Endodermal cell (in vitro differentiated cells): ENCODE measurements around the gene KIT. TPM values are rescaled to one million over a fixed set of nuclear protein-coding genes. Genes with fewer than 3 reads are reported as not detected.
"Not testable (repeated sequence)": the region's sequence is repeated elsewhere in the genome, so short reads cannot be mapped to it uniquely, and the experiment has no call there.

Experiments used
- DNase-seq: peaks from one replicate; pipeline ENCODE4 v3.0.0-alpha.2; 2017
- H3K27ac ChIP-seq: 2 replicates; pipeline ENCODE4 v1.5.1; 2013; ENCODE audit warnings: mild to moderate bottlenecking, low read depth, low read length, moderate library complexity
- H3K27me3 ChIP-seq: 2 replicates; pipeline ENCODE4 v1.6.1; 2013; ENCODE audit warnings: mild to moderate bottlenecking, low read length, moderate library complexity; ENCODE audit not compliant: insufficient read depth, control insufficient read depth, poor library complexity, severe bottlenecking
- H3K36me3 ChIP-seq: 2 replicates; pipeline ENCODE4 v1.7.0; 2013; ENCODE audit warnings: mild to moderate bottlenecking, low read length, moderate library complexity; ENCODE audit not compliant: control insufficient read depth, insufficient read depth
- H3K4me1 ChIP-seq: one replicate; pipeline ENCODE4 v1.7.0; 2013; ENCODE audit warnings: low read length; ENCODE audit not compliant: control insufficient read depth, insufficient read depth
- H3K4me3 ChIP-seq: 2 replicates; pipeline ENCODE4 v1.5.1; 2013; ENCODE audit warnings: mild to moderate bottlenecking, low read length, moderate library complexity
- H3K9ac ChIP-seq: 2 replicates; pipeline ENCODE4 v1.6.1; 2013; ENCODE audit warnings: mild to moderate bottlenecking, low read length, moderate library complexity; ENCODE audit not compliant: poor library complexity, severe bottlenecking; ENCODE audit errors: extremely low read depth
- H3K9me3 ChIP-seq: 2 replicates; pipeline ENCODE4 v1.6.1; 2013; ENCODE audit warnings: mild to moderate bottlenecking, low read length, moderate library complexity; ENCODE audit not compliant: control insufficient read depth
- H3K27ac Mint-ChIP-seq: 2 replicates; pipeline ENCODE4 v1.8.0; 2020; ENCODE audit warnings: mixed read lengths
- H3K27me3 Mint-ChIP-seq: 2 replicates; pipeline ENCODE4 v1.8.0; 2021; ENCODE audit warnings: mild to moderate bottlenecking, mixed read lengths; ENCODE audit not compliant: insufficient read depth
- H3K36me3 Mint-ChIP-seq: 2 replicates; pipeline ENCODE4 v1.8.0; 2020; ENCODE audit warnings: low read depth, mixed read lengths
- H3K4me1 Mint-ChIP-seq: 2 replicates; pipeline ENCODE4 v1.8.0; 2020; ENCODE audit warnings: mixed read lengths
- H3K4me3 Mint-ChIP-seq: 2 replicates; pipeline ENCODE4 v1.8.0; 2020; ENCODE audit warnings: mild to moderate bottlenecking, moderate library complexity, mixed read lengths
- H3K9me3 Mint-ChIP-seq: 2 replicates; pipeline ENCODE4 v1.8.0; 2020; ENCODE audit warnings: mild to moderate bottlenecking, mixed read lengths
- CTCF ChIP-seq: fragments of 200-600 bp; sonication (generic); conservative IDR thresholded peaks from 2 replicates; pipeline ENCODE4 v1.5.0; 2021; ENCODE audit warnings: antibody characterized with exemption, mild to moderate bottlenecking
- WGBS, 2 experiments: methylation state at CpG; one replicate each; pipeline versions ENCODE4 v1.1.5 to v1.1.7; 2013; ENCODE audit warnings: missing lambda C conversion rate in 2 of 2, mixed read lengths in 1 of 2; ENCODE audit not compliant: insufficient coverage in 1 of 2, insufficient read length in 1 of 2; 5-methylcytosine and 5-hydroxymethylcytosine counted together
- total RNA-seq, 2 donors: library from RNA; stranded (reverse); fragmentation: NEBNext Ultra II Directional in 1 of 2; extraction: Animal tissue kit (Norgen Biotek cat#: 25700) in 1 of 2; gene quantifications; 2 replicates in 1 of 2; 3 replicates in 1 of 2; pipeline ENCODE4 v1.2.1, GENCODE V29; 2021

KIT gene
- total RNA-seq, 2 donors from 2014 or later = 135 to 167 TPM

- Histone ChIP-seq H3K9ac (no peak overlapping the region), H3K27ac (no peak overlapping the region), H3K4me1 (no peaks in the 10 kb centered on the region), H3K9me3 (no peaks in the 10 kb centered on the region), H3K27me3 (no peaks in the 10 kb centered on the region), H3K36me3 (no peaks in the 10 kb centered on the region), H3K4me3 (no peak overlapping the region)
- Mint-ChIP-seq H3K27ac (no peak overlapping the region), H3K4me3 (no peak overlapping the region), H3K27me3 (peaks cover 3% of the 10 kb centered on the region), H3K4me1 (no peaks in the 10 kb centered on the region), H3K36me3 (no peaks in the 10 kb centered on the region), H3K9me3 (peaks cover 2% of the 10 kb centered on the region)
- TF ChIP-seq CTCF = no peak
- no peak for DNase-seq
- 94 to 100% methylated on average over 5 to 29 of the region's 29 CpGs for WGBS, 2 experiments
Measured at GRCh38 chr4:54632537-54632936, 25.2 kb upstream of the KIT start.

- H3K9me3 ChIP-seq, H3K36me3 ChIP-seq, H3K4me1 Mint-ChIP-seq, H3K9me3 Mint-ChIP-seq, H3K27ac ChIP-seq, H3K27ac Mint-ChIP-seq, H3K27me3 ChIP-seq, H3K4me3 ChIP-seq, H3K36me3 Mint-ChIP-seq, H3K4me3 Mint-ChIP-seq, H3K4me1 ChIP-seq, H3K27me3 Mint-ChIP-seq, DNase-seq, H3K9ac ChIP-seq: not testable (repeated sequence)
- 88 to 96% methylated on average over 16 to 18 of the region's 18 CpGs for WGBS, 2 experiments
Measured at GRCh38 chr4:54633102-54633740, 24.5 kb upstream of the KIT start.

GRCh38 chr4:54635318-54635717 is 22.4 kb upstream of the KIT start:
- no peak overlapping the region for H3K9ac ChIP-seq
- Mint-ChIP-seq H3K36me3 (no peaks in the 10 kb centered on the region), H3K9me3 (peaks cover 2% of the 10 kb centered on the region), H3K27ac (no peak overlapping the region), H3K4me1 (peaks cover 11% of the 10 kb centered on the region), H3K27me3 (peaks cover 2% of the 10 kb centered on the region), H3K4me3 (no peak overlapping the region)
- H3K4me3 ChIP-seq = no peak overlapping the region
- H3K27me3 ChIP-seq = no peaks in the 10 kb centered on the region
- H3K27ac ChIP-seq = no peak overlapping the region
- no peak for DNase-seq
- H3K4me1 ChIP-seq = no peaks in the 10 kb centered on the region
- no peaks in the 10 kb centered on the region for H3K36me3 ChIP-seq
- WGBS, 2 experiments = 80 to 96% methylated on average over 1 to 3 of the region's 3 CpGs
- no peaks in the 10 kb centered on the region for H3K9me3 ChIP-seq
- no peak for TF ChIP-seq CTCF

- no peak for DNase-seq
- H3K27ac ChIP-seq = no peak overlapping the region
- no peaks in the 10 kb centered on the region for H3K27me3 Mint-ChIP-seq
- WGBS, 2 experiments = 40 to 87% methylated on average over 1 to 2 of the region's 4 CpGs
- TF ChIP-seq CTCF = no peak
- no peak overlapping the region for H3K4me3 Mint-ChIP-seq
- H3K27me3 ChIP-seq = no peaks in the 10 kb centered on the region
- peaks cover 2% of the 10 kb centered on the region for H3K9me3 Mint-ChIP-seq
- H3K4me1 ChIP-seq = no peaks in the 10 kb centered on the region
- no peak overlapping the region for H3K4me3 ChIP-seq
- H3K9me3 ChIP-seq = no peaks in the 10 kb centered on the region
- H3K4me1 Mint-ChIP-seq = peaks cover 11% of the 10 kb centered on the region
- no peaks in the 10 kb centered on the region for H3K36me3 Mint-ChIP-seq
- no peak overlapping the region for H3K27ac Mint-ChIP-seq
- no peaks in the 10 kb centered on the region for H3K36me3 ChIP-seq
- no peak overlapping the region for H3K9ac ChIP-seq
Measured at GRCh38 chr4:54637325-54637724, 20.4 kb upstream of the KIT start.

- not testable (repeated sequence) for H3K9me3 Mint-ChIP-seq, H3K27ac ChIP-seq, H3K36me3 Mint-ChIP-seq, H3K4me3 Mint-ChIP-seq, H3K4me3 ChIP-seq, DNase-seq, H3K36me3 ChIP-seq, H3K4me1 ChIP-seq, H3K9ac ChIP-seq, H3K27me3 ChIP-seq, H3K9me3 ChIP-seq, H3K27ac Mint-ChIP-seq, H3K27me3 Mint-ChIP-seq
- WGBS, 2 experiments = 95 to 96% methylated on average over 6 to 9 of the region's 9 CpGs
- peaks cover 13% of the 10 kb centered on the region for H3K4me1 Mint-ChIP-seq
Measured at GRCh38 chr4:54641101-54641500, 16.7 kb upstream of the KIT start.
